ENCODE results near the gene RRM2.

The RRM2 gene
- total RNA-seq = 1.7 to 5.9 (median 4.3) reads per million in 3 donors

DNA sequence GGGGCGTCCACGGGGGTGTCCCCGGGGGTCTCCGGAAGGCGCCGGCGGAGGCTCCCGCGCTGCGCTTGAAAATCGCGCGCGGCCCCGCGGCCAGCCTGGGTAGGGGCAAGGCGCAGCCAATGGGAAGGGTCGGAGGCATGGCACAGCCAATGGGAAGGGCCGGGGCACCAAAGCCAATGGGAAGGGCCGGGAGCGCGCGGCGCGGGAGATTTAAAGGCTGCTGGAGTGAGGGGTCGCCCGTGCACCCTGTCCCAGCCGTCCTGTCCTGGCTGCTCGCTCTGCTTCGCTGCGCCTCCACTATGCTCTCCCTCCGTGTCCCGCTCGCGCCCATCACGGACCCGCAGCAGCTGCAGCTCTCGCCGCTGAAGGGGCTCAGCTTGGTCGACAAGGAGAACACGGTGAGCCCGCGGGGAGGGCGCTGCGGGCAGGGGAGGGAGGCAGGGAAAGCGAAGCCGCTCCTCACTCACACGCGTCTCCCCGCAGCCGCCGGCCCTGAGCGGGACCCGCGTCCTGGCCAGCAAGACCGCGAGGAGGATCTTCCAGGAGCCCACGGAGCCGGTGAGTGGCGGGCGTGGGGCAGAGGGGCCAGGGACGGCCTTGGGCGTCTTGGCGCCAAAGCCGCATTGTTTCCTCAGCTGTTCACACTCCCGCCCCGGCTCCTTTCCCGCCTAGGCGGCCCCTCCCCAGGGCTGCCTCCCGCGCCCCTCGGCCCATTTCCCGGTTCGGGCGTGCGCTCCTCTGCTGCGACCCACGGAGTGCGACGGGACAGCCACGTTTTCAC, at the start of gene RRM2:
Gene RRM2 (plus strand): TSS at position 240 of the 781 bp plus-strand sequence. CDS start 60 bp downstream, at position 300.
- peak; percentile 73 to 82 (median 75) for DNase-seq
- Histone ChIP-seq H3K36me3 (ENCODE audit: control insufficient read depth, insufficient read depth, low read length) (no peaks in the 10 kb centered on the region), H3K9me3 (ENCODE audit: control insufficient read depth, low read length) (no peaks in the 10 kb centered on the region), H3K4me1 (ENCODE audit: control insufficient read depth, insufficient read depth, low read length, poor library complexity, severe bottlenecking) (peaks cover 31% of the 10 kb centered on the region), H3K27ac (ENCODE audit: insufficient read depth, low read length, poor library complexity, severe bottlenecking) (no peak within 1 kb of the TSS), H3K27me3 (replicated peaks; ENCODE audit: control insufficient read depth, insufficient read depth, low read length, poor library complexity, severe bottlenecking) (peaks cover 16% of the 10 kb centered on the region), H3K4me3 (ENCODE audit: insufficient read depth, low read depth, low read length, poor library complexity, severe bottlenecking) (peak within 1 kb of the TSS; percentile 61)

DNA sequence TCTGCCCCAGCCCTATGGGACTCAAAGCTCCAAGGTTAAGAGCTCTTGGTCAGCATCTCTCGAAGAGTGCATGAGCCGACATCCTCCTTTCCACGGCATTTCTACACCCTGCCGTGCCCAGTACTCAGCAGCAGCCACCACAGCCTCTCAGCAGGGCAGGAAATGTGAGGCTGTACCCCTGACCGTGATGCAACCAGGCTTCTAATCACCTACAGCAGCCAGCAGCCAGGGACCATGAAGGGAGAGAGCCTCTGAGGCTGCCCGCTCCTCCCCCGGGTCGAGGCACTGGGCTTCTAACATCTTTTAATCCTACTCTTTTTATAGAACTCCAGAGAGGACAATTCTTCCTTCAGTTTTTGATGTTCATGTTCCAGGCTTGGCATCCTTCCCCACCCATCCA, 48.8 kb upstream of the RRM2 start:
- Histone ChIP-seq H3K27me3 (replicated peaks; ENCODE audit: control insufficient read depth, insufficient read depth, low read length, poor library complexity, severe bottlenecking) (peaks cover 13% of the 10 kb centered on the region), H3K4me1 (ENCODE audit: control insufficient read depth, insufficient read depth, low read length, poor library complexity, severe bottlenecking) (no peaks in the 10 kb centered on the region), H3K4me3 (ENCODE audit: insufficient read depth, low read depth, low read length, poor library complexity, severe bottlenecking) (no peak overlapping the region), H3K36me3 (ENCODE audit: control insufficient read depth, insufficient read depth, low read length) (no peaks in the 10 kb centered on the region), H3K9me3 (ENCODE audit: control insufficient read depth, low read length) (no peaks in the 10 kb centered on the region), H3K27ac (ENCODE audit: insufficient read depth, low read length, poor library complexity, severe bottlenecking) (no peak overlapping the region)
- DNase-seq = no peak

DNA sequence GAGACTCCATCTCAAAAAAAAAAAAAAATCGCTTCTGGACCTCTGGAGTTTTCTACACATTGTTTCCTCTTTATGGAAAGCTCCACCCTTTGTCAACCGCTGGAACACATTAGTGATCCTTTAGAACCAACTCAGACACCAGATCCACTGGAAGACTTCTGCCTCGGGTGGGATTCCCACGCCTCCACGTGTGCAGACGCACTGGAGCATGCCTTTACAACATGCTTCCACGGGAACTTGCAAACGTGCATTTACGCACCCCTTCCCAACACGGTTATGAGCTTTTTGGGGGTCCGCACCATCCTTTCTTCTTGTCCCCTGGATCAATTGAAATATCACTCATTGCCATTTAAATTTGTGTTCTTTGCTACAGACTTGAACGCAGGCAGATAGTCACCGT, 47.4 kb upstream of the RRM2 start:
- peaks cover 9% of the 10 kb centered on the region for H3K4me1 ChIP-seq (ENCODE audit: control insufficient read depth, insufficient read depth, low read length, poor library complexity, severe bottlenecking)
- no peak overlapping the region for H3K27ac ChIP-seq (ENCODE audit: insufficient read depth, low read length, poor library complexity, severe bottlenecking)
- H3K9me3 ChIP-seq (ENCODE audit: control insufficient read depth, low read length) = no peaks in the 10 kb centered on the region
- H3K27me3 ChIP-seq (replicated peaks; ENCODE audit: control insufficient read depth, insufficient read depth, low read length, poor library complexity, severe bottlenecking) = peaks cover 20% of the 10 kb centered on the region
- H3K36me3 ChIP-seq (ENCODE audit: control insufficient read depth, insufficient read depth, low read length) = no peaks in the 10 kb centered on the region
- DNase-seq = no peak
- H3K4me3 ChIP-seq (ENCODE audit: insufficient read depth, low read depth, low read length, poor library complexity, severe bottlenecking) = no peak overlapping the region

DNA sequence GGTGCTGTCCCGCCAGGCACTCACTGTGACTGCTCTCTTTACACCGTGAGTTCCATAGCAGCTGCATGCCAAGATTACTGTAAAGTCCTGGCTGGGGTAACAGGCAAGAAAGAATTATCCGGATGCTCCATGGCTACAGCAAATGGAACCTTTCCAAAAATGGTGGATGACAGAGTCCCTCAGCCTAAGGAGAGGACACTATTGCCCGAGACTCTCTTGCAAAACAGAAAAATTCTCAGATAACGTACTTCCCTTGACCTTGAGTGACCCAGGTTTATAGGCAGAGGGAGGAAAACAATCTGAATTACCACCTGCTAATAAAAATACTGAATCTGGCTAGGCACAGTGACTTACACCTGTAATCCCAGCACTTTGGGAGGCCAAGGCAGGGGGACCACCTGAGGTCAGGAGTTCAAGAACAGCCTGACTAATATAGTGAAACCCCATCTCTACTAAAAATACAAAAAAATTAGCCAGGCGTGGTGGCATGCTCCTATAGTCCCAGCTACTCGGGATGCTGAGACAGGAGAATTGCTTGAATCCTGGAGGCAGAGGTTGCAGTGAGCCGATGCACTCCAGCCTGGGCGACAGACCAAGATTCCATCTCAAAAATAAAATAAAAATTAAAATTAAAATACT, 46.8 kb upstream of the RRM2 start:
- Histone ChIP-seq H3K4me3 (ENCODE audit: insufficient read depth, low read depth, low read length, poor library complexity, severe bottlenecking) (no peak overlapping the region), H3K27me3 (replicated peaks; ENCODE audit: control insufficient read depth, insufficient read depth, low read length, poor library complexity, severe bottlenecking) (peaks cover 25% of the 10 kb centered on the region), H3K9me3 (ENCODE audit: control insufficient read depth, low read length) (no peaks in the 10 kb centered on the region), H3K27ac (ENCODE audit: insufficient read depth, low read length, poor library complexity, severe bottlenecking) (no peak overlapping the region), H3K4me1 (ENCODE audit: control insufficient read depth, insufficient read depth, low read length, poor library complexity, severe bottlenecking) (peaks cover 13% of the 10 kb centered on the region), H3K36me3 (ENCODE audit: control insufficient read depth, insufficient read depth, low read length) (no peaks in the 10 kb centered on the region)
- DNase-seq = no peak

DNA sequence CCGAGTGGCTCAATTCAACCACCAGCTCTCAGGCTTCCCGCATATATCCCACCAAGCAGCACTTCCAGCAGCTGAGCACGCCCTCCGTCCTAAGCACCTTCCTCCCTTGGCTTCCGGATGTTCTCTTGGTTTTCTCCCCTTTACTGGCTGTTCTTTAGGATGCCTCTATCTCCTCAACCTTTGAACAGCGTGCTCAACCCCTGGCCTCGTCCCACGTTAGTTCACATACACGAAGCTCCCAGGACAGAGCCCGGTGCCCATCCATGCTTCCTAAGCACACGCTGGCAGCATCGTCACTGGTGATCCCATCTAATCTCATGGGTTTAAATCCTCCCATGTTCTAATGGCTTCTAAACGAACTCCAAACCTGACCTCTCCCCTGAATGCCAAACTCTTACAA, 46.0 kb upstream of the RRM2 start:
- Histone ChIP-seq H3K4me3 (ENCODE audit: insufficient read depth, low read depth, low read length, poor library complexity, severe bottlenecking) (no peak overlapping the region), H3K27me3 (replicated peaks; ENCODE audit: control insufficient read depth, insufficient read depth, low read length, poor library complexity, severe bottlenecking) (peaks cover 31% of the 10 kb centered on the region), H3K4me1 (ENCODE audit: control insufficient read depth, insufficient read depth, low read length, poor library complexity, severe bottlenecking) (peaks cover 21% of the 10 kb centered on the region), H3K36me3 (ENCODE audit: control insufficient read depth, insufficient read depth, low read length) (no peaks in the 10 kb centered on the region), H3K9me3 (ENCODE audit: control insufficient read depth, low read length) (no peaks in the 10 kb centered on the region), H3K27ac (ENCODE audit: insufficient read depth, low read length, poor library complexity, severe bottlenecking) (no peak overlapping the region)
- DNase-seq = no peak

DNA sequence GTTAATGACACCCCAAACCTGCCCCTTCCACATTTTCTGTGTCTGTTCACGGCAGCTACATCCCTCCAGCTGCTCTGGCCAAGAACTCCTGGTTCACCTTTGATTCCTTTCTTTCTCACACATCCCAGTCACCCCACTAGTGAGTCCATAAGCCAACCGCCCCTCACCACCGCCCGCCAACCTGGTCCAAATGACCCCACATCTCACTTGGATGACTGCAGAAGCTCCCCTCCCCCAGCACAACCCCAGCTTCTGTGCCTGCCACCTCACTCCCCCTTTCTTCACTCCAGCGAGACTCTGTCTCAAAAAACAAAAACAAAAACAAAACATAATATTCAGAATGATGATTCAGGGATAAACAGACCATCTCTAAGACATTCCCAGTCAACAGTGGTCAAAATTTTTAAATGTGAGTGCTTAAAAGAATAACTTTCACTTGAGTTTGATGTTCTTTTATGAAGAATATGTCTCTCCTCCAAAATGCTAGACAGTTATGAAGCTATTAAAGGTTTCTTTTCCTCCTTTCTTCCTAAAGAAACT, 45.5 kb upstream of the RRM2 start:
- DNase-seq = no peak
- Histone ChIP-seq H3K9me3 (ENCODE audit: control insufficient read depth, low read length) (no peaks in the 10 kb centered on the region), H3K4me3 (ENCODE audit: insufficient read depth, low read depth, low read length, poor library complexity, severe bottlenecking) (no peak overlapping the region), H3K4me1 (ENCODE audit: control insufficient read depth, insufficient read depth, low read length, poor library complexity, severe bottlenecking) (peaks cover 23% of the 10 kb centered on the region), H3K27me3 (replicated peaks; ENCODE audit: control insufficient read depth, insufficient read depth, low read length, poor library complexity, severe bottlenecking) (peaks cover 35% of the 10 kb centered on the region), H3K36me3 (ENCODE audit: control insufficient read depth, insufficient read depth, low read length) (no peaks in the 10 kb centered on the region), H3K27ac (ENCODE audit: insufficient read depth, low read length, poor library complexity, severe bottlenecking) (no peak overlapping the region)

DNA sequence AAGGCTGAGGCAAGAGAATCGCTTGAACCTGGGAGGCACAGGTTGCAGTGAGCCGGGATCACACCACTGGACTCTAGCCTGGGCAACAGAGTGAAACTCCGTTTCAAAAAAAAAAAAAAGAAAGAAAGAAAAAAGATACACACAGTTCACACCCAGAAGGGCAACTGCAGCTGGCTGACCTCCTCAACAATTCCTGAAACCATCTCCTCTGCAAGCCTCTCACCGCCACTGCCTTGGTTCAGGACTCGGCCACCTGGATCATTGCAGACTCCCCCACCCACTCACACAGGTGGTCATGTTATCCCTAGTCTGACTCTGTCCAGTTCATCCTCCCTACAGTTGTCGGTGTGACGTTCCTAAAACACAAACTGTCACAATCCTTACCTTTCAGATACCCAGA, 44.5 kb upstream of the RRM2 start:
- Histone ChIP-seq H3K9me3 (ENCODE audit: control insufficient read depth, low read length) (no peaks in the 10 kb centered on the region), H3K4me3 (ENCODE audit: insufficient read depth, low read depth, low read length, poor library complexity, severe bottlenecking) (no peak overlapping the region), H3K27ac (ENCODE audit: insufficient read depth, low read length, poor library complexity, severe bottlenecking) (no peak overlapping the region), H3K4me1 (ENCODE audit: control insufficient read depth, insufficient read depth, low read length, poor library complexity, severe bottlenecking) (peaks cover 23% of the 10 kb centered on the region), H3K36me3 (ENCODE audit: control insufficient read depth, insufficient read depth, low read length) (no peaks in the 10 kb centered on the region), H3K27me3 (replicated peaks; ENCODE audit: control insufficient read depth, insufficient read depth, low read length, poor library complexity, severe bottlenecking) (peaks cover 40% of the 10 kb centered on the region)
- no peak for DNase-seq

DNA sequence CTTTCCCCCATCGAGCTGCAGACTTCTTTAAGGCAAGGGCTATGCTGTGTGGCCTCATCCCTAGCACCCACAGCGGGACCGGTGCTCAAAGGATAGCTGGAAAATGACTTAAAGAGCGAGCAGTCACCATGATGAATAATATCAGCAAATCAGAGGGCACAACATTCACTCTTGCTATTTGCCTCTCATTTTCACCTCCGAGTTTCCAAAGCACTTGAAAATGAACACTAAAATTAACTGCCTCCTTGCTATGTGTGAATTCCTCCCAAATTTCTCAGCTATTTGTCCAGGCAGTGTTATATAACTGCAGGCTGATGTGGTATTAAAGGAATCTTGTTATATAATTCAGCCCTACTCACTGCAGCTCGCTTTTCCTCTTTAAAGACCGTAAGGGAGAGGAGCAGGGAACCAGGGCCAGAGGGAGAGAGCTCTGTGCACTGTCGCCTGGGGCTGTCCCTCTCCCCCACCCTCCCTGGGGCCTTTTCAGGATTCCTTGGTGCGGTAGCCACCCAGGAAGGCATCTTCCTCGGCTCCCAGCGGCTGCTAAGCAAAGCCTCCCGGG, 43.8 kb upstream of the RRM2 start:
- DNase-seq = no peak
- Histone ChIP-seq H3K9me3 (ENCODE audit: control insufficient read depth, low read length) (no peaks in the 10 kb centered on the region), H3K27ac (ENCODE audit: insufficient read depth, low read length, poor library complexity, severe bottlenecking) (no peak overlapping the region), H3K27me3 (replicated peaks; ENCODE audit: control insufficient read depth, insufficient read depth, low read length, poor library complexity, severe bottlenecking) (peaks cover 47% of the 10 kb centered on the region), H3K4me3 (ENCODE audit: insufficient read depth, low read depth, low read length, poor library complexity, severe bottlenecking) (no peak overlapping the region), H3K36me3 (ENCODE audit: control insufficient read depth, insufficient read depth, low read length) (no peaks in the 10 kb centered on the region), H3K4me1 (ENCODE audit: control insufficient read depth, insufficient read depth, low read length, poor library complexity, severe bottlenecking) (peaks cover 23% of the 10 kb centered on the region)

DNA sequence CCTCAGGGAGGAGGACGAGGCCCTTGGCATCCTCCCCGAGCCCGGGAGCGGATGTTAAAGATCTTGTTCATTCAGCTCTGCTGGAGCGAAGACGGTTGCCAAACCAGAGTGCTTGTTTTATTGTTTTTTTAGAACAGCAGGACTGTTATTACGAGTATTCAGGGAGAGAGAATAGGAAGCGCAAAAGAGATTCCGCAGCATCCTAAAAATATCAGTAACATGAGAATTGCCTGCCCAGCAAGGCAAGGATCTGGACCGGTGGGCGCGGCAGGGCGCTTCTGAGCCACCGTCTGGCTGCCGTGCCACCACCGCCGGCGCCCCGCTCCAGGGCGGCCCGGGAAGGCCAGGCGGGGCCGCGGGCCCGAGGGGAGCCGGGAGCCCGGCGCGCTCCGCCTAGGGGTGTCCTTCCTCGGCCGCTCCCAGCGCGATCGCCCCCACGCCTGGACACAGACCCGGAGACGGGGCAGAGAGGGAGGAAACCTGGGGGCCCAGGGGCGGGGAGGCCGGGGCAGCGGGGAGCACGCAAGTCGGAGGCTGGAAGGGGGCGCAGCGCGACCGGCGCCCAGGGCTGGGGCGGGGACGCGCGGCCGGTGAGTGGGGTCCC, 43.2 kb upstream of the RRM2 start:
- Histone ChIP-seq H3K36me3 (ENCODE audit: control insufficient read depth, insufficient read depth, low read length) (no peaks in the 10 kb centered on the region), H3K27me3 (replicated peaks; ENCODE audit: control insufficient read depth, insufficient read depth, low read length, poor library complexity, severe bottlenecking) (peaks cover 53% of the 10 kb centered on the region), H3K4me3 (ENCODE audit: insufficient read depth, low read depth, low read length, poor library complexity, severe bottlenecking) (no peak overlapping the region), H3K9me3 (ENCODE audit: control insufficient read depth, low read length) (no peaks in the 10 kb centered on the region), H3K27ac (ENCODE audit: insufficient read depth, low read length, poor library complexity, severe bottlenecking) (no peak overlapping the region), H3K4me1 (ENCODE audit: control insufficient read depth, insufficient read depth, low read length, poor library complexity, severe bottlenecking) (peaks cover 23% of the 10 kb centered on the region)
- DNase-seq = no peak
